GM12878 (cell line): ENCODE measurements around the gene PRDM12. TPM values are rescaled to one million over a fixed set of nuclear protein-coding genes. Genes with fewer than 3 reads are reported as not detected.

Source experiments
- ATAC-seq: fragments of 200-7000 bp; cut with Tn5 transposase; 3 replicates; pipeline ENCODE4 v1.9.1; 2020; ENCODE audit warnings: mild to moderate bottlenecking, moderate library complexity
- BruUV-seq: library from RNA; stranded (reverse); fragments of 400-500 nt; replicated peaks from 2 replicates; lab custom pipeline; 2021; lab: Mats Ljungman, UMichigan
- CTCF ChIA-PET: fragments of 300-600 bp; sonication (Branson Sonifier 250); formaldehyde crosslinking; extraction: SDS; loops from one replicate; lab custom pipeline; 2021; ENCODE audit warnings: inconsistent platforms; lab: Yijun Ruan, JAX
- POLR2A ChIA-PET: fragments of 350-600 bp; formaldehyde crosslinking; extraction: SDS; loops from one replicate; lab custom pipeline; 2021; ENCODE audit warnings: inconsistent platforms; lab: Charles Lee
- RAD21 ChIA-PET: fragments of 300-600 bp; sonication (Branson Sonifier 250); formaldehyde crosslinking; loops from one replicate; lab custom pipeline; 2023; ENCODE audit warnings: antibody characterized with exemption; ENCODE audit not compliant: unreplicated experiment; lab: Charles Lee
- SMC1A ChIA-PET: fragments of 300-600 bp; sonication (Branson Sonifier 250); formaldehyde crosslinking; loops from one replicate; lab custom pipeline; 2023; ENCODE audit not compliant: unreplicated experiment, uncharacterized antibody; lab: Charles Lee
- DNase-seq: peaks from one replicate; pipeline ENCODE4 v3.0.0-alpha.2; 2011; ENCODE audit warnings: low read depth, low spot score
- FAIRE-seq: peaks from 3 replicates; lab custom pipeline; 2011; peaks lifted over from hg19 to GRCh38; lab: Jason Lieb, UNC
- H2AFZ ChIP-seq: 2 replicates; pipeline ENCODE4 v1.6.0; 2011; ENCODE audit warnings: low read depth, low read length, control low read depth; ENCODE audit not compliant: control insufficient read depth
- H3K27ac ChIP-seq: 2 replicates; pipeline ENCODE4 v1.5.1; 2011; ENCODE audit warnings: control low read depth; ENCODE audit not compliant: control insufficient read depth, insufficient read depth
- H3K27me3 ChIP-seq, 2 experiments: replicated peaks in 1 of 2; 2 replicates each; pipeline versions ENCODE4 v1.6.0 to v1.6.1; 2011; ENCODE audit warnings: low read length in 1 of 2; ENCODE audit not compliant: control insufficient read depth in 2 of 2, insufficient read depth in 2 of 2
- H3K36me3 ChIP-seq, 2 experiments: 2 replicates each; pipeline ENCODE4 v1.5.1; 2011; ENCODE audit warnings: low read length in 1 of 2; ENCODE audit not compliant: control insufficient read depth in 2 of 2, insufficient read depth in 2 of 2
- H3K4me1 ChIP-seq: 2 replicates; pipeline ENCODE4 v1.6.1; 2011; ENCODE audit warnings: mild to moderate bottlenecking, low read length, moderate library complexity, mixed read lengths; ENCODE audit not compliant: control insufficient read depth, insufficient read depth
- H3K4me2 ChIP-seq: 2 replicates; pipeline ENCODE4 v1.6.0; 2011; ENCODE audit warnings: control low read depth; ENCODE audit not compliant: control insufficient read depth, insufficient read depth
- H3K4me3 ChIP-seq: fragments of 200-600 bp; sonication (generic); 2 replicates; pipeline ENCODE4 v1.5.1; 2016
- H3K79me2 ChIP-seq: 2 replicates; pipeline ENCODE4 v1.6.0; 2011; ENCODE audit warnings: low read length; ENCODE audit not compliant: control insufficient read depth, insufficient read depth
- H3K9ac ChIP-seq: 2 replicates; pipeline ENCODE4 v1.8.0; 2011; ENCODE audit warnings: low read length, control low read depth, mixed read lengths; ENCODE audit not compliant: control insufficient read depth, insufficient read depth
- H3K9me3 ChIP-seq: replicated peaks from 3 replicates; pipeline ENCODE4 v1.5.1; 2011; ENCODE audit warnings: mild to moderate bottlenecking, low read length; ENCODE audit not compliant: control insufficient read depth, insufficient read depth
- H4K20me1 ChIP-seq: 2 replicates; pipeline ENCODE4 v1.6.0; 2011; ENCODE audit not compliant: control insufficient read depth, insufficient read depth
- KDM1A ChIP-seq: fragments of 200-600 bp; sonication (generic); IDR thresholded peaks from 2 replicates; pipeline ENCODE4 v1.6.1; 2016; ENCODE audit warnings: borderline replicate concordance
- PAX8 ChIP-seq: fragments of 450-650 bp; IDR thresholded peaks from 2 replicates; pipeline ENCODE4 v1.6.1; 2017; ENCODE audit warnings: mild to moderate bottlenecking, moderate library complexity
- PML ChIP-seq: IDR thresholded peaks from 2 replicates; pipeline ENCODE4 v1.6.1; 2012; ENCODE audit warnings: low read length, inconsistent platforms
- RBBP5 ChIP-seq: fragments of 200-600 bp; sonication (generic); conservative IDR thresholded peaks from 2 replicates; pipeline ENCODE4 v1.6.1; 2016
- whole genome bisulfite sequencing: methylation state at CpG from one replicate; pipeline ENCODE4 v1.1.6; 2016; ENCODE audit warnings: low lambda C conversion rate; ENCODE audit not compliant: insufficient replicate concordance, insufficient coverage; ENCODE audit errors: missing lambda C conversion rate; 5-methylcytosine and 5-hydroxymethylcytosine counted together
- in situ Hi-C: fragments of 300-500 bp; cut with MboI; formaldehyde crosslinking; loops from 9 replicates; pipeline ENCODE4 v1.14.3; 2018; ENCODE audit warnings: mixed read lengths
- intact Hi-C: fragments of 100-400 bp; cut with micrococcal nuclease; formaldehyde crosslinking; loops from one replicate; pipeline ENCODE4 v1.14.2; 2022; ENCODE audit not compliant: unreplicated experiment
- polyA plus RNA-seq, 11 experiments: library from polyadenylated mRNA; depleted of rRNA in 4 of 11; unstranded in 6 of 11; stranded (reverse) in 5 of 11; fragments of >200 nt; fragmentation: Nextera tagmentation in 4 of 11; fragmentation: Illumina TruSeq in 1 of 11; extraction: Ambion mirVana in 4 of 11; extraction: Trizol in 1 of 11; gene quantifications; 1 replicate in 1 of 11; 2 replicates in 10 of 11; pipeline versions ENCODE4 v1.2.1 to v1.2.3, GENCODE V29; 2011 to 2016; ENCODE audit warnings: inconsistent platforms in 2 of 11, missing spikeins in 2 of 11, low read depth in 1 of 11
- total RNA-seq, 4 experiments: library from RNA; depleted of rRNA in 3 of 4; stranded (reverse); fragments of >200 nt in 3 of 4; fragmentation: Illumina TruSeq in 1 of 4; extraction: Trizol in 1 of 4; gene quantifications; 2 replicates each; pipeline versions ENCODE4 v1.2.1 to v1.2.3, GENCODE V29; 2013 to 2021
- TF ChIP-seq, protein P1 (sequence below): fragments of 450-650 bp; IDR thresholded peaks from 2 replicates; pipeline ENCODE4 v1.6.1; 2017; ENCODE audit warnings: mild to moderate bottlenecking, moderate library complexity

PRDM12 gene
- total and polyA plus RNA-seq, 10 of the 15 experiments (the other 5 are each of a cell fraction or from before 2014, with no cell fraction given): not detected

DNA sequence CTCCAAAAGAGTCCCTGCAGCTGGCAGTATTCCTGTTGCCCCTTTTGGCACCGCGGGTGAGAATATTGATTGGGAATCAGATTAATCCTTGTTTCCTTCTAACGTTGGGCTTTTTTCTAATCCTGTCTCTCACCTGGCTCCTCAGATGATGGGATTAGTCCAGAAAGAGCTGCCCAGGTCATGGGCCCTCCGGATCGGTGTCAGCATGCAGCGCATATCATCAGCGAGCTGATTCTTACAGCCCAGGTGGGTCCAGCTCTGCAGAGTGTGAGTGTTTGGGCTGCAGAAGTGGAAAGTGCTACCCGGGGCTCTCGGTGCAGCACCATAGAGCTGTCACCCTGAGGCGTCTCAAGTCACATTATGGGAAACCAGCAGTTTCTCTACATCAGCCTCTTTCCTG lies 40.9 kb upstream of the PRDM12 start:
- no TSS peak for BruUV-seq
- H3K4me3 ChIP-seq: no peak overlapping the region
- ChIA-PET RAD21 (interaction anchor here (0.5 kb wide), 1 partner anchor 85 kb away, joined by 3 read pairs; no protein-coding TSS in a partner anchor), POLR2A (no interaction called here), CTCF (interaction anchor here (1.0 to 1.7 kb wide), 2 partner anchors 59 kb away, joined by 5 to 7 read pairs; no protein-coding TSS in a partner anchor), SMC1A (interaction anchor here (0.7 to 1.4 kb wide), 2 partner anchors 11 to 421 kb away, joined by 3 to 4 read pairs; no protein-coding TSS in a partner anchor)
- TF ChIP-seq PML (no peak), RBBP5 (no peak), KDM1A (no peak), PAX8 (no peak)
- TF ChIP-seq, protein P1, sequence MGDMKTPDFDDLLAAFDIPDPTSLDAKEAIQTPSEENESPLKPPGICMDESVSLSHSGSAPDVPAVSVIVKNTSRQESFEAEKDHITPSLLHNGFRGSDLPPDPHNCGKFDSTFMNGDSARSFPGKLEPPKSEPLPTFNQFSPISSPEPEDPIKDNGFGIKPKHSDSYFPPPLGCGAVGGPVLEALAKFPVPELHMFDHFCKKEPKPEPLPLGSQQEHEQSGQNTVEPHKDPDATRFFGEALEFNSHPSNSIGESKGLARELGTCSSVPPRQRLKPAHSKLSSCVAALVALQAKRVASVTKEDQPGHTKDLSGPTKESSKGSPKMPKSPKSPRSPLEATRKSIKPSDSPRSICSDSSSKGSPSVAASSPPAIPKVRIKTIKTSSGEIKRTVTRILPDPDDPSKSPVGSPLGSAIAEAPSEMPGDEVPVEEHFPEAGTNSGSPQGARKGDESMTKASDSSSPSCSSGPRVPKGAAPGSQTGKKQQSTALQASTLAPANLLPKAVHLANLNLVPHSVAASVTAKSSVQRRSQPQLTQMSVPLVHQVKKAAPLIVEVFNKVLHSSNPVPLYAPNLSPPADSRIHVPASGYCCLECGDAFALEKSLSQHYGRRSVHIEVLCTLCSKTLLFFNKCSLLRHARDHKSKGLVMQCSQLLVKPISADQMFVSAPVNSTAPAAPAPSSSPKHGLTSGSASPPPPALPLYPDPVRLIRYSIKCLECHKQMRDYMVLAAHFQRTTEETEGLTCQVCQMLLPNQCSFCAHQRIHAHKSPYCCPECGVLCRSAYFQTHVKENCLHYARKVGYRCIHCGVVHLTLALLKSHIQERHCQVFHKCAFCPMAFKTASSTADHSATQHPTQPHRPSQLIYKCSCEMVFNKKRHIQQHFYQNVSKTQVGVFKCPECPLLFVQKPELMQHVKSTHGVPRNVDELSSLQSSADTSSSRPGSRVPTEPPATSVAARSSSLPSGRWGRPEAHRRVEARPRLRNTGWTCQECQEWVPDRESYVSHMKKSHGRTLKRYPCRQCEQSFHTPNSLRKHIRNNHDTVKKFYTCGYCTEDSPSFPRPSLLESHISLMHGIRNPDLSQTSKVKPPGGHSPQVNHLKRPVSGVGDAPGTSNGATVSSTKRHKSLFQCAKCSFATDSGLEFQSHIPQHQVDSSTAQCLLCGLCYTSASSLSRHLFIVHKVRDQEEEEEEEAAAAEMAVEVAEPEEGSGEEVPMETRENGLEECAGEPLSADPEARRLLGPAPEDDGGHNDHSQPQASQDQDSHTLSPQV: no peak
- no peak overlapping the region for H3K4me2 ChIP-seq
- H3K27ac ChIP-seq: no peak overlapping the region
- no peaks in the 10 kb centered on the region for H3K9me3 ChIP-seq
- FAIRE-seq (no peak), ATAC-seq (no peak), DNase-seq (no peak)
- 93% methylated on average over 10 of the region's 10 CpGs for WGBS
- H3K36me3 ChIP-seq: peaks cover 25 to 28% of the 10 kb centered on the region in 2 experiments
- no peaks in the 10 kb centered on the region for H3K79me2 ChIP-seq
- H3K27me3 ChIP-seq: no peaks in the 10 kb centered on the region
- H3K4me1 ChIP-seq: no peaks in the 10 kb centered on the region
- no peaks in the 10 kb centered on the region for H4K20me1 ChIP-seq
- no peak overlapping the region for H3K9ac ChIP-seq
- in situ Hi-C loops: no loop called here
- H2AFZ ChIP-seq: no peak overlapping the region
- intact Hi-C loops: no loop called here
